AG08396 (cell line): ENCODE results near the gene COLEC12.
A peak's percentile ranks its signal among the peaks of the same experiment; 100 is the strongest.

Source experiments
- DNase-seq: peaks from one replicate; pipeline ENCODE4 v3.0.0; 2012; ENCODE audit warnings: low spot score, mixed read lengths

The COLEC12 gene

DNA sequence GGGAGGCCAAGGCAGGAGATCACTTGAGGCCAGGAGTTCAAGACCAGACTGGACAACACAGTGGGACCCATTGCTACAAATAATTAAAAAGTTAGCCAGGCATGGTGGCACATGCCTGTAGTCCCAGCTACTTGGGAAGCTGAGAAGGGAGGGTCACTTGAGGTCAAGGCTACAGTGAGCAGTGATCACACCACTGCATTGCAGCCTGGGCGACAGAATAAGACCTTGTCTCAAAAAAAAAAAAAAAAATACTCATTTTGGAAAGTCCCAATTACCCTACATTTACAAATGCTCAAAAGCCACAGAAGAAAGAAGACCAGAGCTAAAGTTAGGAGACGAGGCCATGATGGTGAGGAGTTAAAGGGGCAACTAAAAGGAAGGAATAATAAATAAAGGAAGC lies 61.9 kb downstream of the COLEC12 start:
- no peak for DNase-seq

DNA sequence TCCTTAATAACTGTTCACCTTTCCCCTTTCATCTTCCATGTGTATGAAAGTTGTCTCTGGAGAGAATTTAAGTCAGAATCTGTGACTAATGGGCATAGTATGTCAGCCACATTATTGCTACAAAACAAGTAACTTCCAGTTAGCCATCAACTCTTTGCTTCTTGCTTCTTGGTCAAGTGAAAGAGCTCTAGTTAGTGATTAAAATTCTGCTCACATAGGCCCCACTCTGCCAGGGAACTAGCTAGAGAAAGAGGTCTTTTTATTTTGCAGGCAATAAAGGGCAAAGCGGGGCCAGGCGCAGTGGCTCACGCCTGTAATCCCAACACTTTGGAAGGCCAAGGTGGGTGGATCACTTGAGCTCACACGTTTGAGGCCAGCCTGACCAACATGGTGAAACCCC lies 64.6 kb downstream of the COLEC12 start:
- no peak for DNase-seq

DNA sequence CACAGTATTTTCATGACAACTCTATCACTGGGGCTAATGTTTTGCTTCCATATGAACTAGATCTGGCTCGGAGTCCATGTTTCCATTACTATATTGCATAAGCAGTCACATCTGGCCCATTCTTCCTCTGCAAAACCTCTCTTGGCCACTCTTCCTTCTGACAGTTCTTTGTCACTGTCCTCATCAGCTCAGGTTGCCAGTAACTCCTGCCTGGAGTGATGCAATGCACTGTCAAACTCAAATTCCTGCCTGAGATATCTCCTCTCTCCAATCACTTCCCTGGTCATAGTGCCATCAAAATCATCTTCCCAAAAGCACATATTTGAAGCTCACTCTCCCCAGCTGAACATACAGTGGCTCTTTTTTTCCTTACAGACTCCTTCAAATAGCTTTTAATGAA lies 66.1 kb downstream of the COLEC12 start:
- no peak for DNase-seq

DNA sequence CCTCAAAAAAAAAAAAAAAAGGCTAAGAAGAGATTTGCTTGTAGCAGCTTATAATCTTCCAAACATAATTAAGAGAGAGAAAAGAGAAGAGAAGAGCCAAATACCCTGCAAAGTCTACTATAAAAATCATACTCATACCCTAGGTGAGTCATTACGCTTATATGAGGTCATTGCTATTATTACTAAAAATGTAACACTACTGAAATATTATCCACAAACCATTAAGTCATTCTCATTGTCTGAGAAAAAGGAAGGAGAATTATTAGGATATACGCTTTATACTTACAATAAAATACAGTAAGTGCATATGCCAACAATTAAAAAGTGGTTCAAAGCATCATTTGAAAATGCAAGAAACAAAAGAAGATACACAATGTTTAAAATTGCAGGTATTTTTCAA lies 66.5 kb downstream of the COLEC12 start:
- no peak for DNase-seq

DNA sequence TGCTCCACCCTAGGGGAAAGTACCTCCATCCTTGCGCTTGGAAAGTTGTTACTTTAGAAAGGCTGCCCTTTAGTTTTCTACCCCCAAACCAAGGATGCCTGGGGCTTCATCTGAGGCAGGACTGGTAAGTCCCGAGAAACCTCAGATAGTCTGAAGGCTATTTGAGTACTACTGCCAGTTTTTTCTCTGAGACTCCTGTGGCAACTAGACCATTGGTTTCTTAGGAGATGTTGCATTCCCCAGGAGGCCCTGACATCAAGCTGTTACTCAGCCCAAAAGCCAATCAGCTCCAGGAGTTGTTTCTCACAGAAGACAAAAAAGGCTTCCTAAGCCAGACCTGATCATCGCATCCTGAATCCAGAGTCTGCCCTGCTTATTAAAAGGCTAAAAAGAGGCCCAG lies 67.2 kb downstream of the COLEC12 start:
- no peak for DNase-seq

DNA sequence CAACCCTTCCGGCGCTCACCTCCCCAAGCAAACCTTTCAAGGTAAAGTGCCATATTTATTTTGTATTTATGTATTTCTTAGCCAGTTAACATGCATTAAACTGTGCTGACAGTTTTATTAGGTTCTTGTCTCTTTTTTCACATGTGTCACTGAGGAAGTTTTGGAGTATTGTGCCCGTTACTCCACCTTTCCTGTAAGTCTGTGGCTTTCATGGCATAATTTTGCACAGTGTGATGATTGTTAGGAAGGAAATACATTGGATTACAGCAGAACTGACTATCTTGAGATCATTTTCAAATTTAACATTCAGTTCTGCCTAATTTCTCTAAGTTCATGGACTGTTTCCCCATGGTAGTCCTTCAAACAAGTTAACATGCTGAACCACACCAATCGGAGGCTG lies 67.7 kb downstream of the COLEC12 start:
- no peak for DNase-seq

DNA sequence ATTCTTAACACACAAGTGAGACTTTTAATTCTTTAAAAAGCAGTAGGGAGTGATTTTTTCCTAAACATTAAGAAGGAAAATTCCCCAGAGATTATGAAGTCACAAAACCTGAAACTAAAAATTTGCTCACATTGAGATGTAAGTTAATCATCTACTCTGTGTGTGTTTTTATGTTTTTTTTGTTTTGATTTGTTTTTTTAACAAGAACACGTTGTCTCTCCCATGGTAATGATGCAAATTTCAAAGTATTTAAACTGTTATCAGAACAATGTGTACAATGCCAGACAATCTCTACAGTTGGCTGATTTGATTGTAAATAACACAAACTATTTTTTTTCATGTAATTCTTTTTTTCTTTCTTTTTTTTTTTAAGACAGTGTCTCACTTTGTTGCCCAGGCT lies 71.5 kb downstream of the COLEC12 start:
- DNase-seq, result no peak

DNA sequence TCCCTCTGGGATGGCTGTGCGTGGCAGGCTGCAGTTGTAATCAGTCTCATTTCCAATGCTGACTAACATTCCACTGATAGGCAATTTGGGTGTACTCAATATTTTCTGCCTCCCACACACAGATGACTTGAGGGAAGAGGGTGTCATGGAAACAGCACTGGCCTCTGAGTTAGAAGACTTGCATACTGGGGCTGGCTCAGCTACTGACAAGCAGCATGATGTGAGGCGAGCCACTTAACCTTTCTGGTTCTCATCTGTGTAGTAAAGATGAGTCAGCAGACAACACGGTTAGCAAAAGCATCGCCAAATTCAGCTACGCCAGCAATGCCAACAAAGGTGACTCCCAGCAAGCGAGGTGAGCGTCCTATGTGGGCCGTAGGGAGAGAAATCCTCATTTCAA lies 73.5 kb downstream of the COLEC12 start:
- DNase-seq, result no peak

DNA sequence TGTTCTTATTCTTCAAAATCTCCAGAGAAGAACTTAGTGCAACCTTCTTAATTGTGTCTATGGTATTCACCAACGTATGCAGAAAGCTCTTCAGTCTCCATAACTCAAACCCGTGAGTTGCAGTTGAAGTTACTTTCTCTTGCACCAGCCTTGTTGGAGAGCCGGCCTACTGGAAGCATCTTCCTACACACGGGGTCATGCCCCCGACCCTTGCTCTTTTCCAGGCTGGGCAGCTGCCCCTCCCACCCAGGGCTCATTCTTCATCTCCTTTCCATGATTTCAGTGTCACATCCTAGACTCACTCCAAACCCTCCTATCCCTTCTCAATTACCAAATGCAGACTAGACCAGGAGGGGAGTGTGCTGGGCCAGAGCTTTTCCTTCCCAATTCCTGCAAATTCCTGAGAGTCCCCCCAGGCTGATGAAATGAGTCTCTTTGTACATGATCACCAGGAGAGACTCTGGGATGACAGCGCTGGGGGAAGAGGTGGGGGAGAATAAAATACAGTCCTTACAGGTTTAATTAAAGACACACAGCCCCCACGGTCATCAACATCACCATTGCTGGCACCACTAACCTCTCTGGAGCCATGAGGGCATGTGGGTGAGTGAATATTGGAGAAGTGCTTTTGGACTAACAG lies 75.3 kb downstream of the COLEC12 start:
- DNase-seq, result no peak

DNA sequence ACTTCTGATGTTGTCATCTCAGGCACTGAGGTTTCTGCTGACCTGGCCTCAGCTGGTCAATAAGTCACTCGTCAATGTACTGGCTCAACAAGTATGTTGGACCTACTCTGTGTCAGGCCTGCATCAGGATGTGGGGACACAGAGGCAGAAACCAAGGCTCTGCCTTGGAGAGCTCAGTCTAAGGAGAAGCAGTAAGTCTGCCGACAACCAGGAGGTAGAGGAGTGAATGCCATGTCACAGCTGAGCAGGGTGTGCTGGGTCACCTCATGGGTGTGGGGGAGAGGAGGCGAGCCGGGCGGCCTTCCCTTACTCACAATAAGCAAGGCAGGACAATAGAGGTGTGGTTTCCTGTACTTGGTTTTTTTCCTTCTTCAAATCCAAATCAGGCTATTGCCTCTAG lies 75.8 kb downstream of the COLEC12 start:
- no peak for DNase-seq

DNA sequence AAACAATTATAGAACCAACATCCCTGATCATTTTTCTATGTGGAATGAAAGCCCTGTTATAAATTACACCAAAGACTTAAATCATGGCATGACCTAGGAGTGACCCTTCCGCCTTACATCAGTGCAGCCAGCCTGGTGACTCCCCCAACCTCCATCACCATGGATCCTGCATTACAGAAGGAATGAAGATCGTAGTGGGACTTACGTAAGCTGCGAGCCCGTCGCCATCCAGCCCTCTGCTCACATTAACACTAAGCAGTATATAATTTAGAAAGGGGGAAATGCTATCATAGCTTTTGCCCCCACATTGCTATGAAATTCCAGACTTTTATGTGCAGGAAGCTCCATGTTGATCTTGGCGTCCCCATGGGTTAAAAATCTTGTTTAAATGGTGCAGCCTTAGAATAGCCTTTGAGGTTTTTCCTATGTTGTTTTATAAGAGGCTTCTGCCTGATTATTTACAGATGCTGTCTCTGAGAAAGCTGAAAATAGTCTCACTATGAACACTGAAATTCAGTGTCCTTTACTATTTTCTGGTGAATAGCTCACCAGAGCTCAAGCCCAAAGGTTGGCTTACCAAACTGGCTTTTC lies 76.3 kb downstream of the COLEC12 start:
- no peak for DNase-seq

DNA sequence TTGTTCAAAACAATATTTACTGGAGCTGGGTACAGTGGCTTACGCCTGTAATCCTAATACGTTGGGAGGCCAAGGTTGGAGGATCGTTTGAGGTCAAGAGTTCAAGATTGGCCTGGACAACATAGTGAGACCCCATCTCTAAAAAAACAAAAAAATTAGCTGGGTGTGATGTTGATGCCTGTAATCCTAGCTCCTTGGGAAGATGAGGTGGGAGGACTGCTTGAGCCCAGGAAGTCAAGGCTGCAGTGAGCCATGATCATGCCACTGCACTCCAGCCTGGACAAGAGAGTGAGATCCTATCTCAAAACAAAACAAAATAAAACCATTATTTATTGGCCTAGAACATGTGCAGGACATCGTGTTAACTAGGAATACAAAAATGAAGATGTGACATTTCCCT lies 77.5 kb downstream of the COLEC12 start:
- DNase-seq, result no peak

DNA sequence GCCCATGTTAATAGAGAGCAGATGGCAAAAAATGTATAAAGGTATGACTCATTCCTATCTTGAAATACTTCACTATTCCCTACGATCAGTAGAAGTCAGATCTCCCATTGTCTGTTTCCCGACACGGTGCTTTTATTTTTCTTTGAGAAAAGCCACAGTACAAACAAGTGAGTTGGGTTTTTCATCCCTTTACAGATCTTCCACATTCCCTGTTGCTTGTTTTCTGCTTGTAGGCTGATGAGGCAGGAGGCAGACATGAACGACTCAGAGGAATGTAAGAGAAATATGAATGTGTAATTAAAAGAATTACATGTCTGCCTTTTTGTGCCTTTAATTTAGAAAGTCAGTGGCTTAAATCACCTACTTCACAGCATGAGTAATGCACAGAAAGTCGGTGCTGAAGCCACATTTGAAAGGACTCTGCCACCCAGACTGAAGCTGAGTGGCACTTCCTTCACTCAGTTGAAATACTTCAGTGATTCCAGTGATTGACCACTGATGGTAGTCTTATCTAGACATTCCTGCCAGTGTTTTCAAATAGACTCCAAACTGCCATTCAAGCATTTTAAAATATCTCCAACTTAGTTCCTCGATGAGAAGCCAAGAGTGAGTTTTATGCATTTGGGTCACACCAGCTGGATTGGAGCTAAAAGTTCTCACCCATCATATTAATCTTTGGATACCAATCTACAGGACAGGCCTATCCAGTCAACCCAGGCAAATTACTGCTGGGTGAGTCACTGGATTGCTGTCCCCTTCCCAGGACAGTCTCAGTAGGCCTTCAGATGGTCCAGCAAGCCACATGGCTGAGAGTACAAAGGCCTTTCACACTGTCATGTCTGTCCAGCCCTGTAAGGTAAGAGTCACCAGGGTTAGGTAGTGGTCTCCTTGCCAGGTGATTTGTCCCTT lies 79.0 kb downstream of the COLEC12 start:
- DNase-seq, result peak; percentile 21

DNA sequence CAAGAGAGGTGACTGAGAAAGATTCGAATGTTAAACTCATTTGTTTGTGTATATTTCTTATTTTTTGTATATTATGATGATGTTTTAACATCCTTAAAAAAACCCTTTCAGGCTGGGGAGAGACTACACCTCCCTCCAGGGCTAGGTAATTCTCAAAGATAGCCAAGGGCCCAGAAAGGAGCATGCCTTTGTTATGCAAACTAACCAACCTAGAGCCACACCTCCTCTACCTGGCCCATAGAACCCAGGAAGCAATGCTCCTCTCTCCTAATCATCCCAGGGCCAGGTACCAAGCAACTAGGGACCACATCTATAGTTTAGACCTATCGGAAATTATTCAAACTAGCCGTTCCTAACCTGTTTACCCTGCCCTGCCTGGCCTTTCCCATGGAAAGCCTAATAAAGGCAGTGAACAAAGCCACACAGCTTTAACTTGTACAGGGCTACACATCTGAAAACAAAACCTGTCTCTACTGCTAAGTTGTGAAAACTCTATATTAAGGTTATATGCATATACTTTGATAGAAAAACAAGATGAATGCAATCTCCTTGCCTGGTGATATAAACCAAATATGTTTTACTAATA lies 79.7 kb downstream of the COLEC12 start:
- no peak for DNase-seq

DNA sequence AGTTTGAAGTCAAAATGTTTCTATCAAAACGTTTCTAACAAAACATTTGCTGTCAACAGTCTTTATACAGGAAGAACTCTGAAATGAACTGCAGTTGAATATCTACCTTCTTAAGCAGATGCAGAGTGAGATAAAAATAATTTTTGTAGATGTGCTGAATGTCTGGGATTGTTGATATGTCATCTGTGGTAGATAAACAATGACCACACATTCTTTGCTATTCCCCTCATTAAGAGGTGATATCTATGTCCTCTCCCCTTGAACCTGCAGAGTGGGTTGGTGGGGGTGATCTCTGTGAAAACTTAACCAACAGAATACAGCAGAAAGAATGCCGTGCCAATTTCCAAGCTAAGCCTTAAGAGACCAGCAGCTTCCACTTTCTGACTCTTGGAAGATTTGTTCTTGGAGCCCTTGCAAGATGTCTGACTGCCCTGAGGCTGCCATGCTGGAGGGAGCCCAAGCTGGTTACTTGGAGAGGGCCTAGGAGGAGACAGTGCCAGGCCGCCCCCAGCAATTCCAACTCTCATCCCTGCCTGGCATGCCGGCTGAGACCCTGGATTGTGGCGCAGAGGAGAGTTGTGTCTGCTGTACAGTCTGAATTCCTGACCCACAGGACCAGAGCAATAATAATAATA lies 80.8 kb downstream of the COLEC12 start:
- DNase-seq, result no peak

DNA sequence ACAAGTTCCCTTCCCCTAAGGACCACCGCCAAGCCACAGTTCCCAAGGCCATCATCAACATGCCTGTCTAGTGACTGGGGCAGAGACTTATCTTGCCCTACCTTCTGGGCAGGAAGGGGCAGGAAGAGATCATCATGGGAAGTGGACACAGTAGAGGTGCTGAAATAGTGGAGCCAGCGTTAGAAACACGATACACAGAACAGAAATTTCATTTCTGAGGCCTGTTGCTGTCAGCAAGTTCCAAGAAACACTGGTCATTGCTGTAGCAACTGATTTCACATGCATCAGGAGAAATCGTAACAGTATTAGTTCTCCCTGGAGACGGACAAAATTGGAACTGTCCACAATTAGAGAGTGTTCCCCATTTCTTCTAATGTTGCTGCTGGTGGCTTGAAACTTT lies 83.0 kb downstream of the COLEC12 start:
- DNase-seq, result no peak

DNA sequence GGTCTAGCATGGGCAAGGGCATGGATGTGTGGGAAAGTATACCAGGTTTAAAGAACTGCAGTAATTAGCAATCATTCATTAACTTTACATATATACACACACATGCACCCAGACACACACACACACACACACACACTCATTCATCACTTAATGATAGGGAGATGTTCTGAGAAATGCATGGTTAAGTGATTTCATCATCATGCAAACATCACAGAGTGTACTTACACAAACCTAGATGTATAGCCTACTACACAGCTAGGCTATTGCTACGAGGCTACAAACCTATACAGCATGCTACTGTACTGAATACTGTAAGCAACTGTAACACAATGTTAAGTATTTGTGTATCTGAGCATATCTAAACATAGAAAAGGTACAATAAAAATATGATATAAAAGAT lies 83.6 kb downstream of the COLEC12 start:
- no peak for DNase-seq

DNA sequence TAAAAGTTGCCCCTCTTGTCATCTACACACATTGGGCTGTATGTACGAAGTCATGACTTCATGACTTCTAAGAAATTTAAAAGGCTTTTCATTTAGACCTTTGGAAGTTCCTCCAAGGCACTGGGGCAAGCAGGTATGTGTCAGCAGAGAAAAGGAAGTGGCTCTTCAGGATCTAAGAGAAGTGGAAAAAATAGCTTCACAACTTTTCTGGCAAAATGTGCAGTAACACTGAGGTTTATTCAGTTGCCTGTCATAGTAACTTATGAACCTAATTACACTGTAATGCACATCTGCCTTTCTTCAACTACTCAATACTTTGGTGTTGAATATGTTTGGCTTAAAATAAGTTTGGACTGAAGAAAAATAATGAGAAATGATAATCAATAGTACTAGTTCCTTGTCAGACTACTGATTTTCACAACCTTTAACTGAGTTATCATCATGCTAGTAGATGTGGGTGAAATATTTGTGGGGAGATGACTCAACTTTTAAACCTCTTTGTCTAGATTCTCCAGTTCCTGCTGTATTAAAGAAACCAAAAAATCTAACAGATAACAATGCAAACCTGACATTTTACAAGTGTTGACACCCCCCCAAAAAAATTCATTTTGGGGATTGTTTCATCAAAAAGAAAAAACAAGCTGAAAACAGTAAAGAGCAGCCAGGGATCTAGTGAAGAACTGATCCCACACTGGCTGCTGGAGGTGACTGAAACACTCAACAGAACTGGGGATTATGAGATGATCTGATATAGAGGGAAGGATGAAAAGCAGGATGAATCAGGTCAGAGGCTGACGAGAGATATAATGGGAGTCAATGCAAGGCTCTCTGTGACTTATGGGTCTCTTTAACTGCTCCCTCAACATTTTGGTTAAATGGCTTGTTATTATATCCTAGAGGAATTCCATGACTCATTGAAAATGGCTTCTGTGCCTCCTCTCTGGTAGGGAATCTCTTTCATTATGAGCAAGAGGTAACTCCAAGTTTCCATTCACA lies 84.6 kb downstream of the COLEC12 start:
- DNase-seq, result peak; percentile 24

DNA sequence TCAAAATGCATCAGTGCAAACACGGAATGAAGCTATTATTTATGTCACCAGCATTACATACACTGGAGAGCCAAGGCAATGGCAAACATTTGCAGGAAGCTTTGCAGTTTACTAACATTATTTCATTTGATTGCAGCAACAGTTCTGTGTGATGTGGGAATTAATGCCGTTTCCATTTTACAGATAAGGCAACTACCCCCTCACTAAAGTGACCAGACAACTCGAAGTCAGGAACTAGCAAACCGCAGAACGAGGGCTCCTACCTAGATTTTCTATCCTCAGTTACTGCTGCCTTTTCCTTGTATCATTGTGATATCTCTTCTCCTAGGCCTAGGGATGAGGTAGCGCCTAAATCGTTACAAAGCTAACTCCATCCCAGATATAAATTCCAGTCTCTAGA lies 85.5 kb downstream of the COLEC12 start:
- no peak for DNase-seq

DNA sequence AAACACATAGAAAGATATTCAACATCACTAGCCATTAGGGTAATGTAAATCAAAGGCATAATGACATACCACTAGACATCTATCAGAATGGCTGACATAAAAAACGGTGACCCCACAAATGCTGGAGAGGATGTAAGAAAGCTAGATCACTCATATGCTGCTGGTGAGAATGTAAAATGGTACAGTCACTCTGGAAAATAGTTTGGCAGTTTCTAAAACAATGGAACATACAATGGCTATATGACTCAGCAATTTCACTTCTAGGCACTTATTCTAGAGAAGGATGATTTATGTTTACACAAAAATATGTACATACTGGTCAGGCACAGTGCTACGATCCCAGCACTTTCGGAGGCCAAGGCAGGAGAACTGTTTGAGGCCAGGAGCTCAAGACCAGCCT lies 87.3 kb downstream of the COLEC12 start:
- no peak for DNase-seq

DNA sequence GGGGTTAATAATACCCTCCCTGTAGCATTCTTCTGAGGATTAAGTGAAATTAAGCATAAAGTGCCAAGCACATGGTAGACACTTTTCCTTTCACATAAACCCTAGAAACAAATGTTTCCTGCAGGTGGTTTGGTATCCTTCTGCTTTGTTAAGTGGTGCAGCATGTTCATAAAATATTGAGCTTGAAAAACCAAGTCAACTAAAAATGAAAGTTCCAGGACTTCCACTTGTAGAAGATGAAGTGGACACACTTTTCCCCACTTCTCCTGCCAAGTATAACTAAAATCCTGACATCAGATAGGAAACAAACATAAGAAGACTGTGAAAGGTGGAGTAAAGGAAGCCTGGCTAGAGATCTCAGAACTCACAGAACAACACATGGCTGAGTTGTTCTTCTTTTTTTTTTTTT lies 90.5 kb downstream of the COLEC12 start:
- no peak for DNase-seq
